Neutrophil (primary cell): ENCODE measurements around the gene SLITRK3.

Experiments
- H3K27ac ChIP-seq: fragments of 200-600 bp; sonication (generic); 2 replicates; pipeline ENCODE4 v1.5.1; 2016; ENCODE audit warnings: mild to moderate bottlenecking, moderate library complexity
- H3K27me3 ChIP-seq: fragments of 200-600 bp; sonication (generic); 2 replicates; pipeline ENCODE4 v1.6.0; 2016; ENCODE audit warnings: mild to moderate bottlenecking
- H3K36me3 ChIP-seq: fragments of 200-600 bp; sonication (generic); 2 replicates; pipeline ENCODE4 v1.5.1; 2017
- H3K4me1 ChIP-seq, 2 experiments: fragments of 200-600 bp in 1 of 2; sonication (generic) in 1 of 2; 1 replicate in 1 of 2; 2 replicates in 1 of 2; pipeline versions ENCODE4 v1.5.1 to v1.6.1; 2013 to 2016; ENCODE audit warnings: low read depth in 1 of 2, low read length in 1 of 2, mild to moderate bottlenecking in 1 of 2, moderate library complexity in 1 of 2; ENCODE audit not compliant: control insufficient read depth in 1 of 2, insufficient read depth in 1 of 2
- H3K4me3 ChIP-seq, 2 experiments: fragments of 200-600 bp in 1 of 2; sonication (generic) in 1 of 2; 1 replicate in 1 of 2; 2 replicates in 1 of 2; pipeline ENCODE4 v1.5.1; 2013 to 2016; ENCODE audit warnings: low read depth in 1 of 2, low read length in 1 of 2, mild to moderate bottlenecking in 1 of 2, moderate library complexity in 1 of 2
- H3K9me3 ChIP-seq: fragments of 200-600 bp; sonication (generic); 2 replicates; pipeline ENCODE4 v1.5.1; 2016
- CTCF ChIP-seq: fragments of 200-600 bp; sonication (generic); IDR thresholded peaks from 2 replicates; pipeline ENCODE4 v1.5.1; 2016; ENCODE audit warnings: antibody characterized with exemption

SLITRK3 gene

GRCh38 chr3:165206454-165207266, 10.5 kb upstream of the SLITRK3 start:
- Histone ChIP-seq H3K36me3 (no peaks in the 10 kb centered on the region), H3K4me3 (no peak overlapping the region), H3K4me1 (no peaks in the 10 kb centered on the region), H3K9me3 (no peaks in the 10 kb centered on the region), H3K27me3 (peaks cover 11% of the 10 kb centered on the region), H3K27ac (no peak overlapping the region)
- TF ChIP-seq CTCF, result no peak

- H3K9me3 ChIP-seq, result no peaks in the 10 kb centered on the region
- no peak overlapping the region for H3K27ac ChIP-seq
- no peaks in the 10 kb centered on the region for H3K4me1 ChIP-seq
- peaks cover 21% of the 10 kb centered on the region for H3K27me3 ChIP-seq
- no peak for TF ChIP-seq CTCF
- H3K36me3 ChIP-seq, result no peaks in the 10 kb centered on the region
- H3K4me3 ChIP-seq, result no peak overlapping the region
Observed at GRCh38 chr3:165204445-165204844, 8.3 kb upstream of the SLITRK3 start.

- Histone ChIP-seq H3K27ac (no peak overlapping the region), H3K4me3 (no peak overlapping the region), H3K4me1 (no peaks in the 10 kb centered on the region), H3K27me3 (peaks cover 36% of the 10 kb centered on the region), H3K9me3 (no peaks in the 10 kb centered on the region), H3K36me3 (no peaks in the 10 kb centered on the region)
- no peak for TF ChIP-seq CTCF
Observed at GRCh38 chr3:165202995-165203394, 6.8 kb upstream of the SLITRK3 start.

GRCh38 chr3:165201964-165202363, 5.8 kb upstream of the SLITRK3 start:
- Histone ChIP-seq H3K36me3 (no peaks in the 10 kb centered on the region), H3K27me3 (peaks cover 38% of the 10 kb centered on the region), H3K4me3 (no peak overlapping the region), H3K27ac (no peak overlapping the region), H3K4me1 (no peaks in the 10 kb centered on the region), H3K9me3 (no peaks in the 10 kb centered on the region)
- no peak for TF ChIP-seq CTCF

GRCh38 chr3:165197481-165197800, 1.3 kb upstream of the SLITRK3 start:
- Histone ChIP-seq H3K4me1 (no peaks in the 10 kb centered on the region), H3K9me3 (no peaks in the 10 kb centered on the region), H3K36me3 (no peaks in the 10 kb centered on the region), H3K27me3 (peaks cover 80% of the 10 kb centered on the region), H3K4me3 (no peak overlapping the region), H3K27ac (no peak overlapping the region)
- no peak for TF ChIP-seq CTCF
